K562 treated with DMSO at 1 percent for 12 hours (cell line): Measurements from ENCODE around the gene MPHOSPH9. TPM values are rescaled to one million over a fixed set of nuclear protein-coding genes. Genes with fewer than 3 reads are reported as not detected.

ENCODE experiments used
- total RNA-seq: library from RNA; unstranded; fragments of 300-600 nt; gene quantifications from 2 replicates; pipeline ENCODE4 v1.2.3, GENCODE V29; 2022; ENCODE audit not compliant: insufficient read depth

MPHOSPH9 gene
- total RNA-seq: 2.3 and 18.2 TPM in 2 replicates

DNA sequence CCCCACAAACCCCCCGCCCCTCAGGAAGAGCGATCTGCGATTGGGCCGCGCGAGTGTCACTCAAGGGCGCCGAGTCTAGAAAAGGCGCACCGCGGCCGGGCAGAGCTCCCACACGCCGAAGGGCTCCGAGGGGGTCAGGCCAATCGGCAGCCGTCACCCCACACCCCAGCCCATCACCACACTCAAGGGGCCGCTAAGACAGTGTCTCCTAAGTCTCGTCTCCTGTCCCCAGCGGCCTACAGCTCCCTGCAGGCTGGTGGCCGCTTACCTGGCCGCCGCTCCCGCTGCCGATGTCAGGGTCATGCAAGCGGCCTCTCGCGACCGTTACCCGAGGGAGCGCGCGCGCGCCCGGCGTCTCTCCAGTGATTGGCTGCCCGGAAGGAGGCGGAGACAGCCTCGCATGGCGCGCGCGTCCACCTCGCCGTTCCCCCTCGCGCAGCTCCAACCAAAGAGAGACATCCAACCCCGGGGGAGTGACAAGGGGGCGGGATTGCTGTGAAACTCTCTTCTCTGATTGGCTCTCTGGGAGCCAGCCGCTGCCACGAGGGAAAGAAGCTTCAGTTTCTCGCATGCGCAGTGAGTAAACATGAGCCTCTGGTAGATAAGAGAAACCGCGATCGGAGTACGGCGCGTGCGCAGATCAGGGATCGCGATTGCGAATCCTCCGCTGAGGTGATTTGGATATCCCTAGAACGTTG is at the start of gene MPHOSPH9, which contains the start of gene MTRFR:
MPHOSPH9 (minus strand) TSS at position 335 of the 698 bp plus-strand sequence. CDS start 2,777 bp downstream, outside the sequence.
MTRFR (plus strand) TSS at position 630 of the 698 bp plus-strand sequence. CDS start 20,239 bp downstream, outside the sequence.

GRCh38 chr12:123150744-123151456 is 82.0 kb downstream of the MPHOSPH9 start, which contains the start of gene PITPNM2:
PITPNM2 (minus strand) TSS chr12:123151090; CDS start chr12:123034590, 116,500 bp downstream.

Other genes with a start within 250 kb of the MPHOSPH9 start
- gene PITPNM2, start 82.1 kb downstream of the MPHOSPH9 start, total RNA-seq: 1.0 and 4.0 TPM in 2 replicates
- gene MTRFR, start 295 bp upstream of the MPHOSPH9 start, total RNA-seq: 23.0 and 30.2 TPM in 2 replicates
- 37.6 and 64.0 TPM in 2 replicates for gene CDK2AP1, start 38.7 kb upstream of the MPHOSPH9 start, total RNA-seq
- gene SBNO1, start 131.7 kb upstream of the MPHOSPH9 start, total RNA-seq: 5.9 and 21.0 TPM in 2 replicates
- gene KMT5A, start 151.0 kb upstream of the MPHOSPH9 start, total RNA-seq: 48.7 and 93.1 TPM in 2 replicates
- 5.2 and 6.2 TPM in 2 replicates for gene RILPL2, start 203.5 kb upstream of the MPHOSPH9 start, total RNA-seq
- gene SNRNP35, start 225.0 kb upstream of the MPHOSPH9 start, total RNA-seq: 12.6 and 22.7 TPM in 2 replicates